Lower lobe of right lung (tissue), 2 donors: ENCODE results near the gene CHRNE. TPM values are rescaled to one million over a fixed set of nuclear protein-coding genes. Genes with fewer than 3 reads are reported as not detected.

ENCODE experiments used
- ATAC-seq, 2 donors: fragments of 200-7000 bp; cut with Tn5 transposase; one replicate each; pipeline ENCODE4 v1.9.1; 2020 to 2022; ENCODE audit warnings: mild to moderate bottlenecking in 2 of 2, moderate library complexity in 2 of 2
- DNase-seq: peaks from one replicate; pipeline ENCODE4 v3.0.0-alpha.2; 2020
- H3K27ac ChIP-seq: fragments of 200-600 bp; one replicate; pipeline ENCODE4 v1.8.0; 2022
- H3K27me3 ChIP-seq: fragments of 200-600 bp; one replicate; pipeline ENCODE4 v1.8.0; 2022; ENCODE audit warnings: low read depth
- H3K36me3 ChIP-seq: fragments of 200-600 bp; one replicate; pipeline ENCODE4 v1.8.0; 2022; ENCODE audit warnings: mild to moderate bottlenecking
- H3K4me1 ChIP-seq: fragments of 200-600 bp; one replicate; pipeline ENCODE4 v1.8.0; 2022
- H3K4me3 ChIP-seq: fragments of 200-600 bp; one replicate; pipeline ENCODE4 v1.8.0; 2022; ENCODE audit warnings: mild to moderate bottlenecking
- H3K9me3 ChIP-seq: fragments of 200-600 bp; one replicate; pipeline ENCODE4 v1.8.0; 2022
- CTCF ChIP-seq: fragments of 200-600 bp; IDR thresholded peaks from one replicate; pipeline ENCODE4 v1.8.0; 2022; ENCODE audit warnings: antibody characterized with exemption, mild to moderate bottlenecking
- intact Hi-C: fragments of 100-400 bp; cut with DNase I; formaldehyde crosslinking; loops from one replicate; pipeline ENCODE4 v1.11.0; 2022
- total RNA-seq: library from RNA; stranded (reverse); fragmentation: NEBNext Ultra II Directional; extraction: Animal tissue kit (Norgen Biotek cat#: 25700); gene quantifications from one replicate; pipeline ENCODE4 v1.2.1, GENCODE V29; 2021
- donor health status: DM: no; HTN: yes; CAD: no; lungs with severe emphysema.

CHRNE gene
- total RNA-seq, 1 donor from 2014 or later = 0.71 TPM

DNA sequence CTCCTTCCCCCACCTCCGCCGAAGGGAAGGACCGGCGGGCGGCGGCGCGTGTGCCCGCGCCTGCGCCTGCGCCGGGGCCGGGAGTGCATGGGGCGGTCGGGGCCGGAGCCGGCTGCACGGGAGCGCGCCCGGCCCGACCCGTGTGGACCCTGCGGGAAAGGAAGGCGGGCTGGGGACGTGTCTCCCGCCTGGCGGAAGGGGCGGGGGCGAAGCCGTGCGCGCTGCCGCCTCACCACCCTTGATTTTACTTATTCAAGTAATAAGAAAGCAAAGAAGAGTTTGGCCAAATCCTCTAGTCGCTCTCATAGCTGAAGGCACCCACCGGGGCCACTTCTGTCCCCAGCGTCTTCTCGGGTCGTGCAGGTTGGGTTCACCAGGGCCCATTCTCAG is 46.0 kb upstream of the CHRNE start:
- H3K27me3 ChIP-seq = no peaks in the 10 kb centered on the region
- H3K4me3 ChIP-seq = peak overlapping the region; percentile 99
- H3K27ac ChIP-seq = peak overlapping the region; percentile 98
- peaks cover 29% of the 10 kb centered on the region for H3K36me3 ChIP-seq
- no peak for TF ChIP-seq CTCF
- intact Hi-C loops = no loop called here
- ATAC-seq (peak; percentile 81 to 88), DNase-seq (peak; percentile 90)
- no peaks in the 10 kb centered on the region for H3K9me3 ChIP-seq
- peaks cover 47% of the 10 kb centered on the region for H3K4me1 ChIP-seq

DNA sequence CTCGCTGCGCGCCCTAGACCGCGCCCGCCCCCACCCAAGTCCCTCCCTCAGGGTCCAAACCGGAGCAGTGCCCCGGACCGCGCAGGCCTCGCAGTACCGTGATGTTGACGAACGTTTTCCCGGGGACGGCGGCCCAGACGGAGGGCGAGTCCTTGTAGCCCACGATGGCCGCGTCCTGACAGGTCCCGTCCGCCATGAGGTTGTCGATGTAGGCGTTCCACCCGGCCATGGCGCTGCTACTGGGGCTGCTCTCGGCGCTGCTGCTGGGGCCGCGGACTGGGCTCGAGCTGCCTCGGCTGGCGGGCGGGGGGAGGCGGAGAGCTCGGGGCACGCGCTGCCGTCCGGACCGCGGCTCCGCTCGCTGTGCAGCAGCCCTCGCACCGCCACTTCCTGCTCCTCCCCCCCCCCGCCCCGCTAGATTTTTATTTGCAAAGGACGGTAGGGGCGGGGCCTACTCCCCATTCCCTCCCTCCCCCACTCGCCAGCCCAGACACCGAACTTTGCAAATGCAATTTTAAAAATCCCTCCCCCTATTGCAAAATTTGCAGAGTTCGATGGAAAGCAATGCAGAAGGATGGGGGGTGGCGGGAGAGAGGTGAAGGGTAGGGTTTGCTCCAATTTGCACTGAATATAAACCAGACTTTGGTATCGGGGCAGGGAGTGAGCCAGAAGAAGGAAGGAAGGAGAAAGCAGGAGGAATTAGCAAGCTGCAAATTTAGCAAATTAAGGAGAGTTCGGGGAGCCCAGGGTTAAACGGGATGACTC is 45.5 kb upstream of the CHRNE start, which contains the start of gene PFN1:
Gene PFN1 (minus strand): TSS at position 365 of the 765 bp plus-strand sequence. CDS start 136 bp downstream, at position 229.
- peak within 1 kb of the TSS; percentile 99 for H3K4me3 ChIP-seq
- peaks cover 35% of the 10 kb centered on the region for H3K36me3 ChIP-seq
- intact Hi-C loops = no loop called here
- H3K4me1 ChIP-seq = peaks cover 48% of the 10 kb centered on the region
- DNase-seq (peak; percentile 94), ATAC-seq (peak; percentile 82 to 88)
- H3K9me3 ChIP-seq = no peaks in the 10 kb centered on the region
- H3K27ac ChIP-seq = peak within 1 kb of the TSS; percentile 98
- H3K27me3 ChIP-seq = no peaks in the 10 kb centered on the region
- no peak for TF ChIP-seq CTCF

DNA sequence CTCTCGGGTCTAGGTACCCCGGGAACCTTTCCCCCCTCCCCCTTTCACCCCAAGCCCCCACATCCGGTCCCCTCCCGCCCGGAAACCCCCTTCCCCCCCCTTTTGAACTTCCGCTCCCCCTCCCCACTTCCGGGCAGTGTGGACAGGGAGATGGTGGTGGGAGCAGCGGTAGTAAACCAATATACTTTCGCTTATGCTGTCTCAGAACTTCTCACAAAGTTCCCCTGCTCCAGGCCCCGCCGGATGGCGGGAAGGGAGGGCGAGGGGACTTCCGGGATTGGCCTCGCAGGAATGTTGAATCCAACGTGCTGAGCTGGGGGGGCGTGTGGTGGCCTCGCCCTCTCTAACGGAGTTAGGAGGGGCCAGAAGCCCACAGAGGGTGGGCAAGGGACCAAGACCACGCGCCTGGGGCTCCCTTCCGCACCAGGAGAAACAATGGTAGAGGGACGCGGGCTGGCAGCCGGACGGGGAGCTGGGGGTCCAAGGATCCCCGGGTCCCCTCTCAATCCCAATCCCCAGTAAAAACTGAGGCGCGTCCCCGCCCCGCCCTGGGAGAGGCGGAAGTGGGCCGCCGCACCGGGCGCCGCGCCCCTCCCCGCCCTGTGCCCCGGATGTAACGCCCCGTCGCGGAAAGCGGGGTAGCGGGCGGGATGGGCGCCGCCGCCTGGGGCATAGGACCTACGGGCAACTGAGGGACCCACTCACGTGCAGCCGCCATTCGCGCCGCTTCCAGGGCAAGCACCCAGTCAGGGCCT is 44.7 kb upstream of the CHRNE start:
- intact Hi-C loops = no loop called here
- Histone ChIP-seq H3K9me3 (no peaks in the 10 kb centered on the region), H3K36me3 (peaks cover 42% of the 10 kb centered on the region), H3K4me3 (peak overlapping the region; percentile 99), H3K4me1 (peaks cover 54% of the 10 kb centered on the region), H3K27me3 (no peaks in the 10 kb centered on the region), H3K27ac (peak overlapping the region; percentile 98)
- TF ChIP-seq CTCF = no peak
- DNase-seq = peak; percentile 78
- peak; percentile 61 to 70 for ATAC-seq

GRCh38 chr17:4947010-4947410 is 44.1 kb upstream of the CHRNE start:
- H3K4me3 ChIP-seq = peak overlapping the region; percentile 99
- intact Hi-C loops = no loop called here
- no peak for DNase-seq
- peaks cover 54% of the 10 kb centered on the region for H3K4me1 ChIP-seq
- H3K27me3 ChIP-seq = no peaks in the 10 kb centered on the region
- peaks cover 48% of the 10 kb centered on the region for H3K36me3 ChIP-seq
- ATAC-seq = no peak
- peak overlapping the region; percentile 98 for H3K27ac ChIP-seq
- H3K9me3 ChIP-seq = no peaks in the 10 kb centered on the region
- TF ChIP-seq CTCF = no peak

DNA sequence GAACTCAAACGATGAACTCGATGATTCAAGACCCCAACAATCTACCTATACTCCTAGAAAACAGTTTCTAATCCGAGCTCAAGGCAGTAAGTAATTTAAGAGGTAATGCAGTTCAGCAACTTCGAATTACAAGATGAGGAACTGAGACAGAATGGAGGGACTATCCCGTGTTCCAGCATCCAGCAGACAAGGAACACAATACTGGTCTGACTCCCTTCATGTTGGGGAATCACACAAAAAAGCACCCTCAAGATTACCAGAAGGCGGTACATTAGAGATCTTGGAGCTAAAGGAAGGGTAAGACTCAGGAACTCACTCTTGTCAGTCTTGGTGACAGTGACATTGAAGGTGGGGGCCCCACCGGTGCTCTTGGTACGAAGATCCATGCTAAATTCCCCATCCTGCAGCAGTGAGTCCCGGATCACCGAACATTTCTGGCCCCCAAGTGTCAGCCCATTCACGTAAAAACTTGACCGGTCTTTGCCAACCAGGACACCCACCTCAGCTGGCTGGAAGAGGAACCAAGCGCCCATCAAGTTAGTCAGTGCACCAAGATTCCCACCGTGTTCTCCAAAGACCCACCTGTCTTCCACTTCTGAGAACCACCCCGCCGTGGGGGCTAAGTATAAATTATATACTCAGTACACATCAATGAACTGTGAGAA is 43.5 kb upstream of the CHRNE start:
- Histone ChIP-seq H3K4me1 (peaks cover 58% of the 10 kb centered on the region), H3K9me3 (no peaks in the 10 kb centered on the region), H3K4me3 (peak overlapping the region; percentile 99), H3K27me3 (no peaks in the 10 kb centered on the region), H3K27ac (no peak overlapping the region), H3K36me3 (peaks cover 50% of the 10 kb centered on the region)
- TF ChIP-seq CTCF = no peak
- intact Hi-C loops = no loop called here
- ATAC-seq (no peak), DNase-seq (no peak)
